Tibial nerve (tissue), 4 donors: ENCODE measurements around the gene ATG12. TPM values are rescaled to one million over a fixed set of nuclear protein-coding genes. Genes with fewer than 3 reads are reported as not detected.
A peak's percentile ranks its signal among the peaks of the same experiment; 100 is the strongest.

Experiments used
- DNase-seq, 2 donors: peaks; one replicate each; pipeline ENCODE4 v3.0.0-alpha.2; 2019; ENCODE audit warnings: low spot score in 2 of 2
- H3K27ac ChIP-seq, 4 donors: fragments of 200-600 bp; sonication (generic) in 3 of 4; one replicate each; pipeline ENCODE4 v1.5.1; 2017 to 2019; ENCODE audit warnings: mild to moderate bottlenecking in 1 of 4
- H3K27me3 ChIP-seq, 2 donors: fragments of 200-600 bp; sonication (generic) in 1 of 2; one replicate each; pipeline versions ENCODE4 v1.5.1 to v1.6.0; 2017 to 2019
- H3K36me3 ChIP-seq, 3 donors: fragments of 200-600 bp; sonication (generic); one replicate each; pipeline ENCODE4 v1.5.1; 2018 to 2019
- H3K4me1 ChIP-seq, 4 donors: fragments of 200-600 bp; sonication (generic) in 3 of 4; one replicate each; pipeline ENCODE4 v1.5.1; 2017 to 2019
- H3K4me3 ChIP-seq, 4 donors: fragments of 200-600 bp; sonication (generic) in 3 of 4; one replicate each; pipeline ENCODE4 v1.5.1; 2017 to 2019; ENCODE audit warnings: mild to moderate bottlenecking in 1 of 4, moderate library complexity in 1 of 4
- H3K9me3 ChIP-seq, 4 donors: fragments of 200-600 bp; sonication (generic) in 3 of 4; one replicate each; pipeline ENCODE4 v1.5.1; 2017 to 2019
- CTCF ChIP-seq, 5 experiments: fragments of 200-600 bp in 3 of 5; fragments of 450-650 bp in 2 of 5; sonication (generic) in 3 of 5; IDR thresholded peaks; one replicate each; pipeline ENCODE4 v1.5.1; 2016 to 2019; ENCODE audit warnings: antibody characterized with exemption in 5 of 5, mild to moderate bottlenecking in 3 of 5, moderate library complexity in 2 of 5
- EP300 ChIP-seq, 2 donors: sonication (generic); formaldehyde crosslinking; IDR thresholded peaks; one replicate each; pipeline ENCODE4 v1.6.1; 2017; ENCODE audit warnings: antibody characterized with exemption in 2 of 2, mild to moderate bottlenecking in 1 of 2
- POLR2A ChIP-seq, 2 donors: fragments of 450-650 bp; IDR thresholded peaks; one replicate each; pipeline ENCODE4 v1.6.1; 2017; ENCODE audit warnings: antibody characterized with exemption in 2 of 2, mild to moderate bottlenecking in 2 of 2, moderate library complexity in 2 of 2
- WGBS, 2 donors: methylation state at CpG; one replicate each; pipeline ENCODE4 v1.1.5; 2018; 5-methylcytosine and 5-hydroxymethylcytosine counted together
- total RNA-seq, 4 donors: library from RNA; depleted of rRNA; stranded (reverse); fragments of >200 nt; gene quantifications; one replicate each; pipeline ENCODE4 v1.1.0, GENCODE V29; 2016

Gene ATG12
- total RNA-seq, 4 donors from 2014 or later, result 36.0 to 68.1 (median 49.7) TPM

DNA sequence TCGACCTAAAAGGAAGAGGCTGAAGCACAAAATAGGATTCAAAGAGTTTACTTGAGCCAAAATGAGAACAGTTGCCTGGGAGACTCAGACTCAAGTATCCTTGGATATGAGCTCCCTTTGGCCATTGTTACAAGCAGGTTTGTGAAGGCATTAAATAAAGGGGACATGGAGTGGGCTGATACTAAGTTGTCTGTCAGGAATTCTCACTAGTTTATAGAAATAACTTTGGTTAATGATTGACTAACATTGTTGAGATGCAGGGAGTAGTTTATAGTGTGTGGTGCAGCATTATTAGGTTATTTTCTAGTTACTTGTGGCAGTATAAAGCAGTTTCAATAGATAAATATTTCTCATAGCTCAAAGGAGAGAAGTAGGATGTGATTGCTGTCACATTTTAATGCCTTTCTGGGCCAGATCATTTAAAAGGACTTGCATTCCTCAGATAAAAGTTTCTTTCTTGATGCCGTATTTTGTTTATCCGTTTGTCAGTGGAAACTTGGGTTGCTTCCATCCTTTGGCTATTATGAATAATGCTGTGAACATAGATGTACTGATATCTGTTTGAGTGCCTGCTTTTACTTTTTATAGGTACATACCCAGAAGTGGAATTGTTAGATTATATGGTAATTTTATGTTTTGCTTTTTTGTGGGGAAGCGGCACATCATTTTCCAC is 9.5 kb upstream of the ATG12 start:
- 38 to 41% methylated on average over 4 of the region's 4 CpGs for WGBS, 2 donors
- Histone ChIP-seq H3K9me3 (no peaks in the 10 kb centered on the region), H3K4me3 (no peak overlapping the region), H3K4me1 (peaks cover 0 to 48% (median 4%) of the 10 kb centered on the region in 4 donors), H3K27ac (peak overlapping the region in 2 of 4 donors; percentile 65 to 77), H3K36me3 (no peaks in the 10 kb centered on the region), H3K27me3 (no peaks in the 10 kb centered on the region)
- no peak for DNase-seq
- TF ChIP-seq POLR2A (IDR thresholded peaks at IDR 0.05) (no peak), EP300 (IDR thresholded peaks at IDR 0.05) (no peak), CTCF (IDR thresholded peaks at IDR 0.05) (no peak)

DNA sequence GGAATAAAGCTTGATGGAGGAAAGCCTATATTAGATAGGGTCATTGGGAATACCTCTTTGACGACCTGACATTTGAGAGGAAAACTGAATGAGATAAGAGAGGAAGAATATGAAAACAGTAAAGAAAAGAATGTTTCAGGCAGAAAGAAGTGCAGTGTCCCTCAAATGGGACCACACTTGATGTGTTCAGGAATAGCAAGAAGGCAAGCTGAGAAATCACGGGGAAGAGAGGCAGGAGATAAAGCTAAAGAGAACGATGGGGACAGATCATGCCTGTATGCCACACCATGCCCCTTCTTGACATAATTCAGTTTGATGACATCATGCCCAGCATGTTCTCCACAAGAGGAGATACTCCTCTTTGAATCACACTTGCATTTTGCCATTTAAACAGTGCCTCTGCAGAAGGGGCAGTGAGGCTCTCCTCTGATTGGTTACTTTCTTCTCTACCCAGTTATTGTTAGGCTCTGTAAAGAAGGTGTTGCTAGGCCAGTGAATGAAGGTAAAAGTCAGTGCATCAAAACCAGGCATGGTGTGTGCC is 8.0 kb upstream of the ATG12 start:
- H3K4me1 ChIP-seq, result peaks cover 0 to 53% (median 8%) of the 10 kb centered on the region in 4 donors
- no peaks in the 10 kb centered on the region for H3K36me3 ChIP-seq
- H3K9me3 ChIP-seq, result no peaks in the 10 kb centered on the region
- no peak overlapping the region for H3K27ac ChIP-seq
- WGBS, 2 donors, result 87 to 96% methylated on average over 3 of the region's 3 CpGs
- DNase-seq, result no peak
- no peaks in the 10 kb centered on the region for H3K27me3 ChIP-seq
- H3K4me3 ChIP-seq, result no peak overlapping the region
- TF ChIP-seq CTCF (IDR thresholded peaks at IDR 0.05) (no peak), EP300 (IDR thresholded peaks at IDR 0.05) (no peak), POLR2A (IDR thresholded peaks at IDR 0.05) (no peak)

DNA sequence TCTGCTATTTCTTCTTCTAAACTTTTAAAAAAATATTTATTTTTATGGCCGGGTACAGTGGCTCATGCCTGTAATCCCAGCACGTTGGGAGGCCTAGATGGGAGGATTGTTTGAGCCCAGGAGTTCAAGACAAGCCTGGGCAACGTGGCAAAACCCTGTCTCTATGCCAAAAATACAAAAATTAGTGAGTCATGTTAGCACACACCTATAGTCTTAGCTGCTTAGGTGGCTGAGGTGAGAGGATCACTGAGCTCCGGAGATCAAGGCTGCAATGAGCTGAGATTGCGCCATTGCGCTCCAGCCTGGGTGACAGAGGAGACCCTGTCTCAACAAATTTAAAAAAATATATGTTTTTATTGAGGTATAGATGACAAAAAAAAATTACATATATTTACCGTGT is 5.9 kb upstream of the ATG12 start:
- Histone ChIP-seq H3K36me3 (no peaks in the 10 kb centered on the region), H3K9me3 (no peaks in the 10 kb centered on the region), H3K4me3 (no peak overlapping the region), H3K27ac (no peak overlapping the region), H3K4me1 (peaks cover 0 to 69% (median 21%) of the 10 kb centered on the region in 4 donors), H3K27me3 (no peaks in the 10 kb centered on the region)
- 83 to 87% methylated on average over 7 of the region's 7 CpGs for WGBS, 2 donors
- no peak for DNase-seq
- no peak for TF ChIP-seq EP300 (IDR thresholded peaks at IDR 0.05)
- TF ChIP-seq POLR2A (IDR thresholded peaks at IDR 0.05), result no peak
- no peak for TF ChIP-seq CTCF (IDR thresholded peaks at IDR 0.05)

DNA sequence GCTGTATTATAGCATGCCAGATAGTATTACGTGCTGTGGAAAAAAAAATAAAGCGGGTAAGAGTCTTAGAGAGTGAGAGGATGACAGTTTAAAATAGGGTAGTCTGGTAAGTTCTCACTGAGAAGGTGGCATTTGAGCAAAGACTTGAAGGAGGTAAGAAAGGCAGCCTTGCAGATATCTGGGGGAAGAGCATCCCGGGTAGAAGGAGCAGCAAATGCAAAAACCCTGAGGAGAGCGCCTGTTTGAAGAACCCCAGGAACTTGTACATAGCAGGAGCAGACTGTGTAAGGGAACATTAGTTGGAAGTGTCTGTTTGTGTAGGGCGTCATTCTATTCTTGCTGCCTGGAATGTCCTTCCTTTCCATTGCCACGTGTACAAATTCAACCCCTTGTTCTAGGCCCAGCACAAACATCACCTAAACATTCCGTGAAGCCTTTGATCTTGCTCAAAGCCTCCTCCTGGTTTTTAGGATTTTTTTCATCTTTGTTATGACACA is 3.0 kb upstream of the ATG12 start:
- peaks cover 0 to 56% (median 28%) of the 10 kb centered on the region in 4 donors for H3K4me1 ChIP-seq
- H3K9me3 ChIP-seq, result no peaks in the 10 kb centered on the region
- no peak for DNase-seq
- H3K4me3 ChIP-seq, result no peak overlapping the region
- 63 to 65% methylated on average over 7 of the region's 7 CpGs for WGBS, 2 donors
- no peak overlapping the region for H3K27ac ChIP-seq
- H3K36me3 ChIP-seq, result no peaks in the 10 kb centered on the region
- TF ChIP-seq POLR2A (IDR thresholded peaks at IDR 0.05) (no peak), CTCF (IDR thresholded peaks at IDR 0.05) (no peak), EP300 (IDR thresholded peaks at IDR 0.05) (no peak)
- H3K27me3 ChIP-seq, result no peaks in the 10 kb centered on the region

DNA sequence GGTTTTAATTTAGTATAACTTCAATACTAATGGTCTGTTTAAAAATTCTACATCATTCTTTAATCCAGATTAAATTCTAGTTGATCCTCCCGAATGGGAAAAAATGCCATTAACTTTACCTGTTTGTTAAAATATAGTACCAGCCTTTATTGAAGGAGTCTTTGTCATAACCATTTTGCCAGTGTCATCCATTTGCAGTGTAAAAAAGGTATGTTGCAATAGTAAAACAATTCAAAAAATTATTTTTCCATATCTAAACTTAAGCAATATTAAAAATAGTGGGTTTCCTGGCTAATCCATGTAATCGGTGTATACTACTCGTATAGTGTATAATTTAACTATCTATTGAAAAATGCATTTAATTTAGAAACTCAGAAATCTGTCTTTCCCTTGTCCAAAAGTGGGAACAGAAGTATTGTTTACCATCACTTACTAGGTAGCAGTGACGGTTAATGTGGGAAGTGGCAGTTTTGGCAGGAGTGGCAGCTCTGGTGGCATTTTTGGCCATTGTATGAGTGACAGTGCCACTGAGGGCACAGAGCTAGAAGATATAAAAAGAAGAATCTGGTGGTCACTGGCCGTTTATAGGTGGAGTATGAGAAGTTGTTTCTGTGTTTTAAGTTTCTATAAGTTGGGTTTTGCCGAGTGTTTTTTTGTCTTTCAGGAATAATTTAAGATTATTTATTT is 2.2 kb upstream of the ATG12 start:
- Histone ChIP-seq H3K4me3 (peak overlapping the region in 2 of 4 donors; percentile 84 to 94), H3K27me3 (no peaks in the 10 kb centered on the region), H3K27ac (no peak overlapping the region), H3K4me1 (peaks cover 0 to 61% (median 33%) of the 10 kb centered on the region in 4 donors), H3K9me3 (no peaks in the 10 kb centered on the region), H3K36me3 (no peaks in the 10 kb centered on the region)
- no peak for DNase-seq
- TF ChIP-seq EP300 (IDR thresholded peaks at IDR 0.05), result no peak
- no peak for TF ChIP-seq POLR2A (IDR thresholded peaks at IDR 0.05)
- TF ChIP-seq CTCF (IDR thresholded peaks at IDR 0.05), result no peak
- WGBS, 2 donors, result 73 to 75% methylated on average over 6 of the region's 6 CpGs
